ENCODE results near the gene RER1.

RER1 gene

DNA sequence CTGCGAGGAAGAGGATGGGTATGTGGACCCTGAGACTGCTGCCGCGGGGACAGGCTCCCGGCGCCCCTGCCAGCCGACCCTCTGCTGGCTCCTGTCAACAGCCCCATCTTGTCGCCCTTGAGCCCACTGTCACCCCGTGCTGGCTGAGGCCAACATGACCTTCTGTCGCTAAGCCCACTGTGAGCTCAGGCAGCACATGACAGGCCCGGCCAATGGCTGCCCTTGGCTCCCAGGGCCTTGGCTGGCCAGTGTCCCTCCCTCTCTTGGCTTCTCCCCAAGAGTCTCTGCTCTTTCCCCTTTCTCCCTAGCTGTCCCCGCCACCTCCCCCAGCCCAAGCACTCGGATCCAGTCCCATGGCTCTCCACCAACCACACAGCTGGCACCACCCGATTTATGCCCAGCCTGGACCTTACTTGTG lies 17.2 kb downstream of the RER1 start:
- no peak for DNase-seq (ENCODE audit: insufficient read length, low spot score)
- FAIRE-seq: no peak
- TF ChIP-seq POLR2A (IDR thresholded peaks at IDR 0.05; ENCODE audit: low read depth, low read length): no peak

DNA sequence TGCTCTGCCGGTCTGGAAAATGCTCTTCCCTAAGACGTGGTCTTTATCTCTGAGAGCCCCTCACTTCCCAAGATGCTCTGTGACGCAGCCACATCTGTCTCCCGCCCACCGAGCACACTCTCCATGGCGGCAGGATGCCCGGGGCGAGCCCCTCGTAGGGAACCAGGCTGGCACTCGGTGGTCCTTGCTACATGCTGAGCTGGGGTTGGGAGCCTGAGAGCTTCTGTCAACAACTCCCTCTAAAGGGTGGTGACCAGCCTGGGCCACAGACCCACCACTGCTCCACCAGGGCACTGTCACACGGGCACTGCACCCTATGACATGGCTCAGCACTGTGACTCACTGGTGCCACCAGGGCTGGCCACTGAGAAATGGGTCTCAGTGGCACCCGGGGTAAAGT lies 18.1 kb downstream of the RER1 start:
- FAIRE-seq: no peak
- no peak for DNase-seq (ENCODE audit: insufficient read length, low spot score)
- TF ChIP-seq POLR2A (IDR thresholded peaks at IDR 0.05; ENCODE audit: low read depth, low read length): no peak

DNA sequence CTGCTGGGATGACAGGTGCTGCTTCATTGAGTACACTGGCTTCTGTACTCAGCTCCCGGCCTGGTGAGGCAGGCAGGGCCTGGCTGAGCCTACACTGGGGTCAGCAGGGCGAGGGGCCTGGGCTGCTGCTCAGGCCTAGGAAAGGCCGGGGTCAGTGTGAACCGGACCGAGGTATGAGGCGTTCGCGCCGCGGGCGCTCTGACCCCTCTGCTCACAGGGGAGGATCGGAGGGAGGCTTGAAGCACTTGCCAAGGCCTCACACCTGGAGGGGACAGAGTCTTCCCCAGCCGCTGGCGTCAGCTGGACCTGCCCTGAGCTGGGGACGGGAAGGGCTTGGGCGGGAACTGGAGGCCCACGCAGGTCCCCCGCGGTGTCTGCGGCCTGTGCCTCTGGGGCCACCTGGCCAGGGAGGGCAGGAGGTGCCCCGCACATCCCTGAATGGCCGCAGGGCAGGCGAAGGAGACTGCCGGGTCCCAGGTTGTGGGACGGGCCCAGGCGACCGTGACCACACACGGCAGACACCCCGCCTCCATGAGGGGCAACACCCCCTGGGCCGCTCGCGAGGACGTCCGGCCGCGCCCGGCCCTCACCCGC lies 20.3 kb downstream of the RER1 start:
- DNase-seq (ENCODE audit: insufficient read length, low spot score) (peak; percentile 30), FAIRE-seq (no peak)
- no peak for TF ChIP-seq POLR2A (IDR thresholded peaks at IDR 0.05; ENCODE audit: low read depth, low read length)

DNA sequence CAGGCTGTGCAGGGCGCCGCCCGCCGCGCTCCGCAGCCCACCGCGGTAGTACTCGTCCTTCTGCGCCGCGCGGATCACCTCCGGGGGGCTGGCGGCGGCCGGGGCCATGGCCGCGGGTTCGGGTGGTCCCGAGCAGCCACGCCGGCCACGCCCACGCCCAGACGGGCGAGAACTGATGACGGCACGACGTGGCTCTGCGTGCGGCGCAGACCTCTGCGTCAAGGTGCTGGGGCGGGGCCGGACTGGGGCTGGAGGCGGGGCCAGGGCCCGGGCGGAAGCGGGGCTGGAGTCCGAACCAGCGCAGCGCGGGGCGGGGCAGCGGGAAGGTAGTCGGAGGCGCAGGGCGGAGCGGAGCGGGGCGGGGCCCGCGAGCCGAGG lies 20.7 kb downstream of the RER1 start, which contains the start of gene PEX10:
Gene PEX10, minus strand, starts transcription at position 170 of the 378 bp plus-strand sequence. Its CDS starts 62 bp downstream, at position 108.
- TF ChIP-seq POLR2A (IDR thresholded peaks at IDR 0.05; ENCODE audit: low read depth, low read length): no peak
- DNase-seq (ENCODE audit: insufficient read length, low spot score): peak; percentile 84
- FAIRE-seq: no peak

DNA sequence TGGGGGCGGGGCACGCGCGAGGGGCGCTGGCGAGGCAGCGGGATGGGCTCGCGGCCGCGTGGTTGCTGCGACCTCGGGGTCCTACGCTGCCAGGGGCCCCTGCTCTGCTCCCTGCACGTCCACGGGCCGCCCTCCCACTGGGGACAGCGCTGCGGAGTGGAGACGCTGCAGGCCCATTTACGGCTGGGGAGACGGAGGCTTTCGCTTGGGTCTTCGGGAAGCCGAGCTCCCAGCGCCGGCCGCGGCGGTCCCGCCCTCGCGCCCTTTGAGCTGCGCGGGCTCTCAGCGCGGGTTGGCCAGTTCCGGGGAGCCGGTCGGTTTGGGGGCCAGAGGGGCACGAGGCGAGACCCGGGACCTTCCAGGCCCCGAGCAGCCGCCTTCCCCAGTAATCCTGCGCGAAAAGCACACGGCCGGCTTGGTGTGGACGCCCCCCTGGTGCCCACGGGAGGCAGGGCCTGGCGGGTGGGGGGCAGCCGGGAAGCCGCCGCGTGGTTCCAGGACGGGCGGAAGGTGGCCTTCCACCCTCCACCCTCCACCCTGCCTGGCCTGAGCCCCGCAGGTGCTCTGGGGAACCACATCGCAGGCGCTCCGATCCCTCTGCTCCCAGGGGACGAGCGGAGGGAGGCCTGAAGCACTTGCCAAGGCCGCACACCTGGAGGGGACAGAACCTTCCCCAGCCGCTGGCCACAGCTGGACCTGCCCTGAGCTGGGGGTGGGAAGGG lies 21.3 kb downstream of the RER1 start:
- peak; percentile 73 for TF ChIP-seq POLR2A (IDR thresholded peaks at IDR 0.05; ENCODE audit: low read depth, low read length)
- peak; percentile 64 for DNase-seq (ENCODE audit: insufficient read length, low spot score)
- FAIRE-seq: no peak

DNA sequence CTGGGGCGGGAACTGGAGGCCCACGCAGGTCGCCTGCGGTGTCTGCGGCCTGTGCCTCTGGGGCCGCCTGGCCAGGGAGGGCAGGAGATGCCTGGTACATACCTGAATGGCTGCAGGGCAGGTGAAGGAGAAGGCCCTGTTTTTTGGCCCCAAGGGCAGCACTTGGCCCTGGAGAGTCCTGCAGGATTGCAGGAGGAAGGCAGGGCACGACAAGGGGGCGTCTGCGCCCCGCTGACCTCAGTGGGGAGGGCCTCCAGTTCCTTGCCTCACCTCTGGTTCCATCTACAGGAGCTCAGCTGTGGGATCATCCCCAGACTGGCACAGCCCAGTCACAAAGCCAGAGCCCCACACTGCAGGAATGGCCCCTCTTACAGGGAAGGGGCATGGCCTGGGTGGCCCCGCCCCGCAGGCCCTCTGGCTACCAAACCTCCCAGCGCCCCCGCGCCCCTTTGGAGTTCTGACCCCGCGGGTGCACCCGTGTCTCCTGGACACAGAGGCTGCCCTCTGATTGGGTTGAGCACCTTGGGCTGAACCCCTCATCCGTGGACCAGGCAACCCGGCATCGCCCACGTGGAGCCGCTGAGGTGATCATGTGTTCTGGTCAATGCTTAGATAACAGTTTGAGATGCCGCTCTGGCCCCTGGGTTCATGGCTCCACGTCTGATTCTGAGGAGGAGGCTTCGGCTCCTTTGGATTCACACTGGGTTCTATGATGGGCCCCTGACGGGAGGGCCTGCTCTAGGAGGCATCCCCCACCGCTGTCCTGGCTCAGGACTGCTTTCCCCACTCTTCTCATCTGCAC lies 22.1 kb downstream of the RER1 start:
- FAIRE-seq: no peak
- TF ChIP-seq POLR2A (IDR thresholded peaks at IDR 0.05; ENCODE audit: low read depth, low read length): no peak
- no peak for DNase-seq (ENCODE audit: insufficient read length, low spot score)

DNA sequence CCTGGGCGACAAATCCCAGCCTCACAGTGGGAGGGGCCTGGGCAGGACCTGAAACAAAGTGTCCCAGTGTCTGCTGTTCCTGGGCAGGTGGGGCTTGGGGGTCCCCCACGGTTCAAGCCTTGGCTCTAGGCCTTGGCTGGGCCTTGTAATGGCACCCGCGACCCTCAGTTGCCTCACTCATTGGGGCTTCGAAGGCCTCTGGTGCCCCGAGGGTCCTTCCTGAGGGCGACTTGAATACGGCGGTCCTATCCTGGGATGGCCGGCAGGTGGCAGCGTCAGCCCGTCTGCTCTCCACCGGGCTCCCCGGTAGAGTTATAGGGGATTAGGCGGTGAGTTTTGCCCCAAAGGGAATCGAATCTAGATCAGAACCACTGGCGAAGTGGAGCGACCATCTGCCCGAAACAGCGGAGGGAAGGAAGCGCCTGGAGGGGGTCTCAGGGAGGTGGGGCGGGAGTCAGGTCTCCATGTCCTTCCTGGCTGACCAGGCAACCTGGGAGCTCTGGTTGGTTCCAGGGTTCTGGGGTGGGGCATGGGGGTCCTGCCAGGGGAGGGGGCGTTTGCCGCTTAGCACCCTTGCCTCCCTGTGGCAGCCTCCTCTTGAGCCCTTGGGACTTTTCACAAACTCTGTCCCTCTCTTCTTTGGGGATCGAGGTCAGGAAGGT lies 22.8 kb downstream of the RER1 start:
- TF ChIP-seq POLR2A (IDR thresholded peaks at IDR 0.05; ENCODE audit: low read depth, low read length): no peak
- peak; percentile 75 for DNase-seq (ENCODE audit: insufficient read length, low spot score)

DNA sequence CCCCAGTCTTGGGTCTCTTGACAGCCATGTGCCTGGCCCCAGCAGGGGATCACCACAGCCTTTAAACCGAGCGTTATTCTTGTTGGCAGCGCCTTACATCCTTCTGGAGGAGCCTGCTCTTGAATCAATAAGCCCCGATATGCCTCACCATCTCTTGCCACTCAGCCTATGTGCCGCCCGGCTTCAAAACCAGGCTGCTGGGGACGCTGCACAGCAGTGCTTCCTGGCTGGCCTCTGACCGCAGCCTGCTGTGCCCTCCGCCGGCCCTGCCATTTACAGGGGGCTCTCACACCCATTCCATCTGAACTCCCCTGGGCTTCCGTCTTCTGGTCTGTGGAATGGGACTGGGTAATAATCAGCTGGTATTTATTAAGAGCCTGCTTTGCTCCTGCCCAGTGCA lies 23.7 kb downstream of the RER1 start:
- DNase-seq (ENCODE audit: insufficient read length, low spot score) (no peak), FAIRE-seq (no peak)
- TF ChIP-seq POLR2A (IDR thresholded peaks at IDR 0.05; ENCODE audit: low read depth, low read length): no peak

More for the DNA sequence above, 22.8 kb downstream of the RER1 start:
- FAIRE-seq: no peak

DNA sequence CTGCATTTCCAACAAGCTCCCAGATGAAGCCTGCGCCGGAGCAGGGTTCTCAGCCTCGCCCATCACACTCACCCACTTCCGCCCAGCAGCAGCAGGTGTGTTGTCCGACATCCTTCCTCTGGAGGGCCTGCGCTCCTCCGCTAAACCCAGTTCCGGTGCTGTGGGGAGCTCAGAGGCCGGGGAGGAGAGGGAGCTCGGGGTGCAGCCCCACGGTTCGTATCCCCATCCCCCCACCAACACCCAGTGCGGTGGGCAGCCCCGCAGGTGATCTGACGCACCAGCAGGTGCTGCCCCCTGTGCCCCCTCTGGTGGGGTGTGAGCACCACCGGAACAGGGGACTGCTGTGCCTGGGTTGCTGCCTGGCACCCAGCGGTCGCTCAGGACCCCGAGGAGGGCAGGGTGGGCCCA lies 24.2 kb downstream of the RER1 start:
- DNase-seq (ENCODE audit: insufficient read length, low spot score): no peak
- no peak for TF ChIP-seq POLR2A (IDR thresholded peaks at IDR 0.05; ENCODE audit: low read depth, low read length)
- FAIRE-seq: no peak

DNA sequence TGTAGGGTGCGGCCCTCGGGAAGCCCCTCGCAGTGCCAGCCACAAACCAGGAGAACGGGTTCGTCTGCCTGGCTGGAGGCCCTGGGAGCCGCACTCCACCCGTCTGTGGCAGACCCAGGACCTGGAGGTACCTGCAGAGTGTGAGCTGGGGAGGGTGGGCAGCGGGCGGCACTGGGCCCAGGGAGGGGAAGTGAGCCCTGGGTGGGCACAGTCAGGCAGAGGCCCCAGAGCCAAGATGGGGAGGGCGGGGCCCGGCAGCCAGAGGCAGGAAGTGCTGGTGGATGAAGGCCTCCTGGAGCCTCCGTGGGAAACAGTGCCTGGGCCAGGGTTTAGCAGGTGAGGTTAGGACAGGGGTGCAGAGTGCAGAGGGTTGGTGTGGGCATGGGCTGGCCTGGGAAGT lies 24.8 kb downstream of the RER1 start:
- no peak for FAIRE-seq
- no peak for TF ChIP-seq POLR2A (IDR thresholded peaks at IDR 0.05; ENCODE audit: low read depth, low read length)
- DNase-seq (ENCODE audit: insufficient read length, low spot score): no peak

DNA sequence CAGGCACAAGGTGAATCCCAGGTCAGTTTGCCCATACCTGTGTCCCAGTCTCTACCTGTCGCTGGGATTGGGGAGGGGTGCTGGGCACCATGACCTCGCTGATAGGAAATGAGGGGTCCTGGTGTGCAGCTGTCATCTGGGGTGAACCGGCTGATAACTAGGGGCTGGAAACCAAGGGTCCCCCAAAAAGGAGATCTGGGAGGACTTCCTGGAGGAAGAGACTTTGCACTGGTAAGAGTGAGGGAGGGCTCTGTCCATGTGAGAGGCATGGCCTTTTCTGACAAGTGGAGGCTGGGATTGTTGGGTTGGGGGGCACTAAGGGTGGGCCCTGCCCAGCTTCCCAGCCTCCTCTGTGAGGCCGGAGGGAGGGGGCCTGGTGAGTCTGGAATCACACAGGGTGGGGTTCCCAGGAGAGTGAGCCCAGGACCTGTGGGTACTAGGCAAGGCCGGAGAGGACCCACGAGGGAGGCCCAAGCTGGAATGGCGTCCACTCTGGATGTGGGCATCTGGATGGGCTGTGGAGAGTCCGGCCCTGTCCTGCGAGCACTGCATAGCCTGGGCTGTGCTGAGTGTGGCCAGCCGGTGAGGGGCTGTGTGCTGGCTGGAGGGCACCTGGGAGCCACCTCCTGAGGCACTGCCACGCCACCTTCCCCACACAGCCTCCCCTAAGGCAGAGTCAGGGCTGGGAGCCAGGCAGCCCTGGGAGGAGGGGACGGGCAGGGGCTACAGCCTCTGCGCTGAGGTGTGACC lies 25.6 kb downstream of the RER1 start:
- DNase-seq (ENCODE audit: insufficient read length, low spot score) (no peak), FAIRE-seq (no peak)
- TF ChIP-seq POLR2A (IDR thresholded peaks at IDR 0.05; ENCODE audit: low read depth, low read length): no peak

DNA sequence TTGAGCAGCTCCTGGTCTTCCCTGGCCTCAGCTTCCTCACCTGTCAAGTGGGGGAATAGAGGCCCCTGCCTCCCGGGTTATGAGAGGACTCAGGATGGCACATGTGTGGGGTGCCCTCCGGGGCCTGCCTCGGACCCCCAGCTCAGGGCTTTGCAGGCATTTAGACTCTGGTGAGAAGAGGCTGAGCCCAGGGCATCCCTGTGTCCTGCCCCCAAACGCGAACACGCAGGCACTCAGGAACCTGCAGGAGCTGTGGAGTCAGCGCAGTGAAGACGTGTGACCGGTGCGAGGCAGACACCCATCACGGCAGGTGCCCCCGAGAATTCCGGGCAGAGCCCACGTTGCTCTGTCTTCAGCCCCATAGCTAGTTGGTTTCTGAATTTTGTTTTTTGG lies 26.2 kb downstream of the RER1 start:
- TF ChIP-seq POLR2A (IDR thresholded peaks at IDR 0.05; ENCODE audit: low read depth, low read length): no peak
- FAIRE-seq (no peak), DNase-seq (ENCODE audit: insufficient read length, low spot score) (no peak)

DNA sequence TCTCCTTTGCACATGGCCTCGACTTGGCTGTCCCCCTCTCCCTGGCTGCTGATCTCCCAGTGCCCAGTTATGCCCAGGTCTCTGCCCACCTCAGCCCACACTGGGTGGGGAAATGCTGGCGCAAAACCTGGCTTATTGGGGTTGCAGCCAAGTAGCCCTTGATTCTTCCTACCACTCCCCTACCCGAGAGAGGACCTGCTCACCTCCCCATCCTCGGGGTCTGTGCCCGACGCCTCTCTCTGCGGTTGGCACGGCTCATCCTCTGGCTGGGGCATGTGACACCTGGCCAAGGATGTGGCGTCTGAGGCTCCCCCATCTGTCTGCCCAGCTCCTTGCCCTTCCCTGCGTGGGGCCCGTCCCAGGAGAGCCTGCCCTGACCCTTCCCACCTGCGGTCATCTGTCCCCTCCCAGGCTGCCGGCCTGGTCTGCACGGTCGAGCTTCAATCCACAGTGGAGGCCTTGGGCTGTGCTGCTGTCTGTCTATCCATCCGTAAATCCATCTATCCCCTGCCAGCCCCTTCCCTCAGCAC lies 27.2 kb downstream of the RER1 start:
- FAIRE-seq (no peak), DNase-seq (ENCODE audit: insufficient read length, low spot score) (no peak)
- no peak for TF ChIP-seq POLR2A (IDR thresholded peaks at IDR 0.05; ENCODE audit: low read depth, low read length)

All from H54 (cell line).